ENCODE data around the gene CENPX.

The CENPX gene

GRCh38 chr17:81980122-81980521 lies 42.6 kb downstream of the CENPX start:
- TF ChIP-seq CREB5 (CRISPR knock-in tag; IDR thresholded peaks at IDR 0.05; ENCODE audit: low read depth) (no peak), PPARA (CRISPR knock-in tag; IDR thresholded peaks at IDR 0.05; ENCODE audit: borderline replicate concordance) (no peak), POU6F1 (CRISPR knock-in tag; IDR thresholded peaks at IDR 0.05; ENCODE audit: borderline replicate concordance, low read depth) (no peak), TOX (CRISPR knock-in tag; IDR thresholded peaks at IDR 0.05; ENCODE audit: borderline replicate concordance) (no peak), OSR1 (CRISPR knock-in tag; IDR thresholded peaks at IDR 0.05) (no peak), ZFP30 (CRISPR knock-in tag; IDR thresholded peaks at IDR 0.05) (no peak), BACH2 (CRISPR knock-in tag; IDR thresholded peaks at IDR 0.05; ENCODE audit: borderline replicate concordance) (no peak), ZNF70 (CRISPR knock-in tag; IDR thresholded peaks at IDR 0.05) (no peak), GLIS3 (CRISPR knock-in tag; IDR thresholded peaks at IDR 0.05) (no peak), CSDC2 (CRISPR knock-in tag; IDR thresholded peaks at IDR 0.05) (no peak), SNAI2 (CRISPR knock-in tag; IDR thresholded peaks at IDR 0.05) (no peak)
- ATAC-seq = no peak

- no peak for ATAC-seq
- no peak for TF ChIP-seq RARB (CRISPR knock-in tag; IDR thresholded peaks at IDR 0.05)
- no peak for TF ChIP-seq ZFP3 (CRISPR knock-in tag; IDR thresholded peaks at IDR 0.05)
- TF ChIP-seq ARNTL (CRISPR knock-in tag; IDR thresholded peaks at IDR 0.05; ENCODE audit: borderline replicate concordance, low read depth) = no peak
- TF ChIP-seq ESRRG (CRISPR knock-in tag; IDR thresholded peaks at IDR 0.05) = no peak
- TF ChIP-seq ZNF70 (CRISPR knock-in tag; IDR thresholded peaks at IDR 0.05) = no peak
- TF ChIP-seq ZNF565 (CRISPR knock-in tag; conservative IDR thresholded peaks at IDR 0.05; ENCODE audit: low read depth) = no peak
- no peak for TF ChIP-seq SNAI2 (CRISPR knock-in tag; IDR thresholded peaks at IDR 0.05)
- TF ChIP-seq CSRNP3 (CRISPR knock-in tag; IDR thresholded peaks at IDR 0.05) = no peak
- no peak for TF ChIP-seq TCF4 (CRISPR knock-in tag; IDR thresholded peaks at IDR 0.05; ENCODE audit: borderline replicate concordance)
Observed at GRCh38 chr17:81978524-81979298, 44.0 kb downstream of the CENPX start.

- TF ChIP-seq BACH2 (CRISPR knock-in tag; IDR thresholded peaks at IDR 0.05; ENCODE audit: borderline replicate concordance) = 0 out of 2 replicates have a peak, but pooled peaks have one; percentile 51
- no peak for TF ChIP-seq ISL1 (CRISPR knock-in tag; IDR thresholded peaks at IDR 0.05)
- no peak for TF ChIP-seq OSR1 (CRISPR knock-in tag; IDR thresholded peaks at IDR 0.05)
- TF ChIP-seq ZNF70 (CRISPR knock-in tag; IDR thresholded peaks at IDR 0.05) = peak; percentile 50; the same call in 1 of the 2 replicates
- TF ChIP-seq ZC3H10 (CRISPR knock-in tag; IDR thresholded peaks at IDR 0.05) = peak; percentile 45; the same call in 1 of the 2 replicates
- no peak for TF ChIP-seq POU6F1 (CRISPR knock-in tag; IDR thresholded peaks at IDR 0.05; ENCODE audit: borderline replicate concordance, low read depth)
- TF ChIP-seq PPARA (CRISPR knock-in tag; IDR thresholded peaks at IDR 0.05; ENCODE audit: borderline replicate concordance) = no peak
- peak; percentile 89 for ATAC-seq
Observed at GRCh38 chr17:81977211-81977808, 45.4 kb downstream of the CENPX start, which contains the start of gene ASPSCR1. Gene ASPSCR1 (plus strand): TSS chr17:81977629. CDS start chr17:81977647, 18 bp downstream.
